ENCODE data around the gene CHKB. TPM values are rescaled to one million over a fixed set of nuclear protein-coding genes. Genes with fewer than 3 reads are reported as not detected.

The CHKB gene
- total RNA-seq, 8 experiments from 2014 or later, result 19.0 to 71.7 (median 33.1) TPM

GRCh38 chr22:50581031-50581949, 1.4 kb downstream of the CHKB start:
- H3K27ac ChIP-seq, result peak overlapping the region; percentile 92 to 94
- H3K4me1 ChIP-seq (replicated peaks in 1 of 2), result peaks cover 7 to 11% of the 10 kb centered on the region in 2 donors
- in situ Hi-C loops (cut with MboI; ENCODE audit: low pct_unique_long_range_greater_than_20kb in 2 of 9, low sequenced_read_pairs in 9 of 9, unreplicated experiment in 9 of 9), result no loop called here
- 68 to 100% (median 87%) methylated on average over 3 to 10 of the region's 22 CpGs; no CpG with 5 or more reads in 4 of the 10 experiments for WGBS, 10 experiments
- no peak for ATAC-seq (replicated peaks in 6 of 8)
- peak overlapping the region; percentile 55 to 67 (median 60) for H3K4me3 ChIP-seq

DNA sequence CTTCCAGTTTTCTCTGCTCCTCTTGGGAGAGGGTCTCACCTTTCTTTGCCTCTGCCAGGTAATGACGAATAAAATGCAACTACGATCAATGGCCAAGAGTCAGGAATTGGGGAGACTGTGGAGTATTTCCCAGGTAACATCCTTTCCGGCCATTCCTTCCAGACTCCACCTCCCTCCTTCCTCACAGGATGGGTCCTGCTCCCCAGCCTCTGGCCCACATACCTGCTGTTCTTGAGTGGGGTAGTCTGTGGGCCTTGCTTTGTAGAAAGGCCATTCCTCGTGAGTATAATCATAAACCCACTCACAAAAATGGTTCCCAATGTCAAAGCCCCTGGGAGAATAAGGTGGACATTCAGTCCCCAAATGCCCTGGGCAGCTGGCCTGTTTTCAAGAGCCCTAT, 2.9 kb downstream of the CHKB start:
- ATAC-seq (replicated peaks in 6 of 8), result no peak
- Histone ChIP-seq H3K4me1 (replicated peaks in 1 of 2) (peaks cover 7 to 11% of the 10 kb centered on the region in 2 donors), H3K27ac (no peak overlapping the region), H3K4me3 (no peak overlapping the region)
- in situ Hi-C loops (cut with MboI; ENCODE audit: low pct_unique_long_range_greater_than_20kb in 2 of 9, low sequenced_read_pairs in 9 of 9, unreplicated experiment in 9 of 9), result no loop called here
- 82 to 100% (median 95%) methylated on average over 2 to 3 of the region's 4 CpGs; no CpG with 5 or more reads in 7 of the 10 experiments for WGBS, 10 experiments

DNA sequence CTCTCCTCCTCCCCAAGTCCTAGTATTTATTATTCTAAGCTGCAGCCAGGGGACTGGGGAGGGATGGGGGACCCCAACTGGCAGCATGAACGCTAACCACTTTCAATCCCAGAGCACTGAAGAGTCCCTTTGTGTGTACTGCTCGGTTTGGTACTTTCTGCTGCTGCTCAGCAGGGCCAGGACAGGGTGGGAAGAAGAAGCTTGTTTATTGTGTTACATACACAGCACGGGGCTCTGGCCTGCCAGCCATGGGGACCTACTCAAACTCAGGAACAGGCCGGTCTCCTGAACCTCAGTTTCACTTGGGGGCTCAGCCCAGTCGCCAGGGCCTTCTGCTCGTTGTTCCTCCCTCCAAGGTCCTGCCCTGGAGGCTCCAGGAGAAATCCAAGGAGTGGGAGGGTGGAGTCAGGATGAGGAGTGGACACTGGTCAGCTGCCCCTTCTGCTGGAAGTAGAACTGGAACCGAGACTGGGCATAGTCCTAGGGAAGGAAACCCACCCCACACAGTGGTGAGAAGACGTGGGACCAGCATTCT, 3.8 kb downstream of the CHKB start:
- 40 to 86% (median 73%) methylated on average over 1 to 3 of the region's 8 CpGs; no CpG with 5 or more reads in 7 of the 10 experiments for WGBS, 10 experiments
- H3K27ac ChIP-seq, result no peak overlapping the region
- no peak overlapping the region for H3K4me3 ChIP-seq
- in situ Hi-C loops (cut with MboI; ENCODE audit: low pct_unique_long_range_greater_than_20kb in 2 of 9, low sequenced_read_pairs in 9 of 9, unreplicated experiment in 9 of 9), result no loop called here
- H3K4me1 ChIP-seq (replicated peaks in 1 of 2), result peaks cover 7 to 11% of the 10 kb centered on the region in 2 donors
- no peak for ATAC-seq (replicated peaks in 6 of 8)

GRCh38 chr22:50577987-50578775, 4.5 kb downstream of the CHKB start, which contains the start of gene CPT1B:
TSS of gene CPT1B (minus strand) at chr22:50578427. CDS start at chr22:50577915, 512 bp downstream.
- Histone ChIP-seq H3K27ac (no peak within 1 kb of the TSS), H3K4me1 (replicated peaks in 1 of 2) (peaks cover 5 to 7% of the 10 kb centered on the region in 2 donors), H3K4me3 (no peak within 1 kb of the TSS)
- 15% methylated on average over 14 of the region's 63 CpGs; no CpG with 5 or more reads in 9 of the 10 experiments for WGBS, 10 experiments
- in situ Hi-C loops (cut with MboI; ENCODE audit: low pct_unique_long_range_greater_than_20kb in 2 of 9, low sequenced_read_pairs in 9 of 9, unreplicated experiment in 9 of 9), result no loop called here
- ATAC-seq (replicated peaks in 6 of 8), result no peak

GRCh38 chr22:50577697-50577986, 5.0 kb downstream of the CHKB start:
- no CpG with 5 or more reads among the region's 23 CpGs for WGBS, 10 experiments
- no peak overlapping the region for H3K4me3 ChIP-seq
- peaks cover 5 to 7% of the 10 kb centered on the region in 2 donors for H3K4me1 ChIP-seq (replicated peaks in 1 of 2)
- in situ Hi-C loops (cut with MboI; ENCODE audit: low pct_unique_long_range_greater_than_20kb in 2 of 9, low sequenced_read_pairs in 9 of 9, unreplicated experiment in 9 of 9), result no loop called here
- ATAC-seq (replicated peaks in 6 of 8), result no peak
- H3K27ac ChIP-seq, result no peak overlapping the region

- ATAC-seq (replicated peaks in 6 of 8), result no peak
- in situ Hi-C loops (cut with MboI; ENCODE audit: low pct_unique_long_range_greater_than_20kb in 2 of 9, low sequenced_read_pairs in 9 of 9, unreplicated experiment in 9 of 9), result no loop called here
- WGBS, 10 experiments, result 60 to 80% methylated on average over 1 to 2 of the region's 18 CpGs; no CpG with 5 or more reads in 8 of the 10 experiments
These were observed 5.6 kb downstream of the CHKB start for GRCh38 chr22:50576806-50577696.

GRCh38 chr22:50576070-50576469, 6.6 kb downstream of the CHKB start:
- H3K4me1 ChIP-seq (replicated peaks in 1 of 2), result no peaks in the 10 kb centered on the region
- in situ Hi-C loops (cut with MboI; ENCODE audit: low pct_unique_long_range_greater_than_20kb in 2 of 9, low sequenced_read_pairs in 9 of 9, unreplicated experiment in 9 of 9), result no loop called here
- no peak overlapping the region for H3K4me3 ChIP-seq
- H3K27ac ChIP-seq, result no peak overlapping the region
- peak in 7 of 8 experiments; percentile 36 to 78 (median 58) for ATAC-seq (replicated peaks in 6 of 8)
- 0 to 90% (median 49%) methylated on average over 1 to 3 of the region's 5 CpGs; no CpG with 5 or more reads in 5 of the 10 experiments for WGBS, 10 experiments

More at GRCh38 chr22:50576806-50577696, 5.6 kb downstream of the CHKB start:
- no peak overlapping the region for H3K4me3 ChIP-seq
- peaks cover 5 to 7% of the 10 kb centered on the region in 2 donors for H3K4me1 ChIP-seq (replicated peaks in 1 of 2)
- no peak overlapping the region for H3K27ac ChIP-seq

GRCh38 chr22:50575426-50575941, 7.2 kb downstream of the CHKB start:
- WGBS, 10 experiments, result 72 to 100% (median 80%) methylated on average over 1 to 5 of the region's 8 CpGs; no CpG with 5 or more reads in 3 of the 10 experiments
- in situ Hi-C loops (cut with MboI; ENCODE audit: low pct_unique_long_range_greater_than_20kb in 2 of 9, low sequenced_read_pairs in 9 of 9, unreplicated experiment in 9 of 9), result no loop called here
- H3K4me3 ChIP-seq, result no peak overlapping the region
- ATAC-seq (replicated peaks in 6 of 8), result no peak
- no peaks in the 10 kb centered on the region for H3K4me1 ChIP-seq (replicated peaks in 1 of 2)
- no peak overlapping the region for H3K27ac ChIP-seq

DNA sequence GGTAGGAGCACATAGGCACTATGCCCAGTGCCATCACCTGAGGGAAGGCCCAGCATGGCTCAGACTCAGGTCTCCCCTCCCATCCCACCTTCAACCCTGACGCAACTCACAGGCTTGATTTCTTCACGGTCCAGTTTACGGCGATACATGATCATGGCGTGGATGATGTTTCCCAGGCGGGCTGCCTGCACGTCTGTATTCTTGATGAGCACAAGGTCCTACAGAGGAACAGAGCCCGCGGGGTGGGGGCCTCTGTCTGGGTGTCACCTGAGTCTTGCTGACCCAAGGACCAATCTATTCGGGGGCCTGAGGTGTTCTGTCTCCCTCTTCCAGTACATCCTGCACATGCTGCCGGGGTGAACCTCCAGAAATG, 8.3 kb downstream of the CHKB start:
- Histone ChIP-seq H3K4me1 (replicated peaks in 1 of 2) (no peaks in the 10 kb centered on the region), H3K27ac (no peak overlapping the region), H3K4me3 (no peak overlapping the region)
- in situ Hi-C loops (cut with MboI; ENCODE audit: low pct_unique_long_range_greater_than_20kb in 2 of 9, low sequenced_read_pairs in 9 of 9, unreplicated experiment in 9 of 9), result no loop called here
- no peak for ATAC-seq (replicated peaks in 6 of 8)
- 76 to 100% (median 96%) methylated on average over 1 to 10 of the region's 11 CpGs; no CpG with 5 or more reads in 7 of the 10 experiments for WGBS, 10 experiments

- 17 to 100% (median 93%) methylated on average over 1 to 8 of the region's 26 CpGs; no CpG with 5 or more reads in 3 of the 10 experiments for WGBS, 10 experiments
- Histone ChIP-seq H3K27ac (no peak overlapping the region), H3K4me3 (no peak overlapping the region), H3K4me1 (replicated peaks in 1 of 2) (no peaks in the 10 kb centered on the region)
- in situ Hi-C loops (cut with MboI; ENCODE audit: low pct_unique_long_range_greater_than_20kb in 2 of 9, low sequenced_read_pairs in 9 of 9, unreplicated experiment in 9 of 9), result no loop called here
- ATAC-seq (replicated peaks in 6 of 8), result no peak
These were observed 8.9 kb downstream of the CHKB start for GRCh38 chr22:50573491-50574382.

- in situ Hi-C loops (cut with MboI; ENCODE audit: low pct_unique_long_range_greater_than_20kb in 2 of 9, low sequenced_read_pairs in 9 of 9, unreplicated experiment in 9 of 9), result no loop called here
- H3K4me1 ChIP-seq (replicated peaks in 1 of 2), result no peaks in the 10 kb centered on the region
- peak in 2 of 8 experiments; percentile 5 to 6 for ATAC-seq (replicated peaks in 6 of 8)
- WGBS, 10 experiments, result 50 to 100% (median 95%) methylated on average over 1 to 4 of the region's 11 CpGs; no CpG with 5 or more reads in 6 of the 10 experiments
- no peak overlapping the region for H3K4me3 ChIP-seq
- no peak overlapping the region for H3K27ac ChIP-seq
These were observed 9.7 kb downstream of the CHKB start for GRCh38 chr22:50572965-50573364.
